ENCODE results near the gene HOXC5.
"Not testable (repeated sequence)": the region's sequence is repeated elsewhere in the genome, so short reads cannot be mapped to it uniquely, and the experiment has no call there.

Gene HOXC5

GRCh38 chr12:54038871-54039414 lies 6.1 kb downstream of the HOXC5 start:
- no peak for TF ChIP-seq CTCF (conservative IDR thresholded peaks at IDR 0.05; ENCODE audit: low read length)
- DNase-seq (ENCODE audit: low read depth): no peak
- no peak overlapping the region for H3K4me3 ChIP-seq (ENCODE audit: low read length)

- no peak overlapping the region for H3K4me3 ChIP-seq (ENCODE audit: low read length)
- no peak for DNase-seq (ENCODE audit: low read depth)
- TF ChIP-seq CTCF (conservative IDR thresholded peaks at IDR 0.05; ENCODE audit: low read length): no peak
Measured at GRCh38 chr12:54039417-54040147, 6.7 kb downstream of the HOXC5 start.

- DNase-seq (ENCODE audit: low read depth): no peak
- no peak overlapping the region for H3K4me3 ChIP-seq (ENCODE audit: low read length)
- no peak for TF ChIP-seq CTCF (conservative IDR thresholded peaks at IDR 0.05; ENCODE audit: low read length)
Measured at GRCh38 chr12:54040148-54040494, 7.3 kb downstream of the HOXC5 start.

GRCh38 chr12:54040648-54041047 lies 7.8 kb downstream of the HOXC5 start:
- DNase-seq (ENCODE audit: low read depth): no peak
- no peak for TF ChIP-seq CTCF (conservative IDR thresholded peaks at IDR 0.05; ENCODE audit: low read length)
- no peak overlapping the region for H3K4me3 ChIP-seq (ENCODE audit: low read length)

- no peak overlapping the region for H3K4me3 ChIP-seq (ENCODE audit: low read length)
- TF ChIP-seq CTCF (conservative IDR thresholded peaks at IDR 0.05; ENCODE audit: low read length): no peak
- DNase-seq (ENCODE audit: low read depth): no peak
Measured at GRCh38 chr12:54041097-54041690, 8.3 kb downstream of the HOXC5 start.

GRCh38 chr12:54042033-54042432 lies 9.2 kb downstream of the HOXC5 start:
- not testable (repeated sequence) for DNase-seq (ENCODE audit: low read depth); H3K4me3 ChIP-seq (ENCODE audit: low read length)

- no peak for DNase-seq (ENCODE audit: low read depth)
- no peak overlapping the region for H3K4me3 ChIP-seq (ENCODE audit: low read length)
- no peak for TF ChIP-seq CTCF (conservative IDR thresholded peaks at IDR 0.05; ENCODE audit: low read length)
Measured at GRCh38 chr12:54042970-54043853, 10.4 kb downstream of the HOXC5 start.

Measured in AG10803 (cell line).